Activated T-cell treated with anti-CD3 and anti-CD28 coated beads for 4 hours (primary cell): Measurements from ENCODE around the gene LIPC.
"Not testable (repeated sequence)": the region's sequence is repeated elsewhere in the genome, so short reads cannot be mapped to it uniquely, and the experiment has no call there.

Source experiments
- DNase-seq: peaks from one replicate; pipeline ENCODE4 v3.0.0-alpha.2; 2020

Gene LIPC

DNA sequence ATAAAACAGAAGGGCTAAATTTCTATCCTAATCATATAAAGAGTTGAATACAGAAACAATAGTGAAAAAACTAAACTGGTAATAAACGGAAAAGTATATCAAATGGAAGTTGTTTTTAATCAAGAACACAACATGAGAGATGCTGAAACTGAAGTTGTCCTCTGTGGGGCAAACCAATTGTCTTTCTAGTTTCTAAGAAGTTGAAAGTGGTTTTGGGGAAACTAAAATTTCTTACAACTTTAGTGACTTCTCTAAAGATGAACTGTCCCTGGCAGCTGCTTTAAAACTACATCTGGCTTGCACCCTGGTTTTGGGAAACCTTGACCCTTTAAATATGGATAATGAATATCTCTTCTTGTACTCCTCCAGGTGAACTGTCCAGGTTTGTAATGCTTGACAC is 162.1 kb downstream of the LIPC start:
- DNase-seq = no peak

DNA sequence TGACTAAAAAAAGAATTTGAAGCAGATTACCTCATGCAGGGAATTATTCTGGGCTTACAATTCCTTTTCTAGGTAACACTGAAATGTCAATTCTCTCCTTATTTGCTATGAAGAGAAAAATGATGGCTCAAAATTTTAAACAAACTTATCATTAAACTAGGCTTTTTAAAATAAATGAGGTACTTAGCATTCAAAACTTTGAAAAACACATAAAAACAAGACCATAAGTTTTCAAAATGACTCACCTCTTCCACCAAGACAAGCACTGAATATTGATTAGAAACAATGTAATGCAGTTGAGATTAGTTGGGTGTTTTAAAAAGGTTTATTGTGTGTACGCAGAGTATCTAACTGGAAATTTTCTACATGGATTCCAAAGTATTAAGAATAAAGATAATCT is 163.1 kb downstream of the LIPC start:
- DNase-seq = no peak

DNA sequence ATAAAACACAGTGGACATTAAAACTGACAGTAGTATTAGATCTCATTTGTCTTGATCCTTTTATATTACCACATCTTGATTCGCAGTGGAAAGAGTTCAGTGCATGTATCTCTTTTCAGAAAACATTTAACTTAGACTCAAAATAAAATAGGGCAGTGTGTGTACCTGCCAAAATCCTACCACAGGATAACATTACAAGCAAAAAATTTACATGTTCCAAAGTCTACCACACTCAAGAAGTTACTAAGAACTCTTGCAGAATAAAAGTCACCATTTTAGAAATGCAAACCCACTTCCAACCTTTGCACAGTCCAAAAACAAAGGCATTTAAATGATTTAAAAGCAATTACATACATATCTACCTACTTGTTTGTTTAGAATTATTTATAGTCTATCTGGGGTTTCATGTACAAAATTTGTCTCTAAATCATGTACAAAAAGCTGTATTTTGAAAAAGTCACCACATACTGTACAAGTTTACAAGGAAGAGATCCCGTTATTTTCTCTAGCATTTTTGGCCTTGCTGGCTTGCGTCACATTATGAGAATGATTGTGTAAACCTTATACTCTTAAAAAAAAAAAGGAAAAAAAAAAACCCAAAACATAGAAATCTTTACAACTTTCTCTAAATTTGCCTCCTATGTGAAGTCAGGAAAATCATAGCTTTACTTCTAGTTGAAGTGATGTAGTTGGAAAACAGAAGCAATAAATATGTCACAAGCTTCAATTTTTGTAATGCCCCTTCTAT is 163.9 kb downstream of the LIPC start:
- no peak for DNase-seq

DNA sequence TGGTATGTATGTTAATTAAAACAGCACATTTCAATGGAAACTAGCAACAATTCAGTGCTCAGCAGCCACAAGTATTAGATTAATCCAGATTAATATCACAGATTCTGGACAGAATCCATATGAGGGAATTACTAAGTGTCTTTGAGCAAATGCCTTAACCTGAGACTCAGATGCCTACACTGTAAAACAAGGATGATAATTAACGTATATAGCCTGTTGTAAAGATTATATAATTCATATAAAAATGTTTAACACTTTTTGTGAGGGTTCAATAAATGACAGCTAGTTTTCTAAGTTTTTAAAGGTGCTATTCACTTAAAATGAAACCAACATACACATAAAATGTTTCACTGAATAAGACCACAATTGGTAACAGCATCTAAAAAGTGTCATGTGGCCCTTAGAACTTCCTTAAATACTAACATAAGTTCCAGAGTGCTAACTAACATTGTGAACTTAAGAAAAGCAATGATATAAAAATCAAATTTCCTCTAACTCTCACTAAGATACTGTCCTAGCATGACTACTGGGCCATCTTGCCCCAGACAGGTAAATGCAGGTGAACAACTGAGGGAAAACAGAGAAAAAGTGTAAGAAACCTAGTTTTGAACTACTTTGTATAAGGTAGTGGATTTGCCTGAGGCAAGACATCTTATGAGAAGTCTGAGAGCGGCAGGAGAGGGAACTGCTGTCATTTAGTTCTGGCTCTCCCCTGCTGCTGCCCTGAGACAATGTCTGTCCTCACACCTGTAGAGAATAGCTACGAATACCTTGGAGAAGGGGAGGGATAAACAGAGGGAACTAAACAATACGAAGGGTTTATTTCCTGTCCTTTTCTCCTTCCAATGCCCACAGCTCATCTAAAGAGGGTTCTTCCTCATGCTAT is 166.4 kb downstream of the LIPC start:
- DNase-seq = no peak

DNA sequence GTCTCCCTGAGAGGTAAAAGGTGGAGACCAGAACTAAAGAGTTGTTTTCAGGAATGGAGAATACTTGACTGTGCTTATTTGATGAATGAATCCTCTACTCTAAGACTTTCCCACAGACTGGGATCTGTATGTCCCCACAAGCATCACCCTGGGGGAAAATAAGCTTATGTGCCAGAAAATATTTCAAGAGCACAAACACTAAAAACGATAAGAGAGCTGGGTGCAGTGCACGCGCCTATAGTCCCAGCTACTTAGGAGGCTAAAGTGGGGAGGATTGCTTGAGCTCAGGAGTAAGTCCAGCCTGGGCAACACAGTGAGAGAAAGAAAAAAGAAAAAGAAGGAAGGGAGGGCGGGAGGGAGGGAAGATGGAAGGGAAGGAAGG is 167.0 kb downstream of the LIPC start:
- DNase-seq = no peak

DNA sequence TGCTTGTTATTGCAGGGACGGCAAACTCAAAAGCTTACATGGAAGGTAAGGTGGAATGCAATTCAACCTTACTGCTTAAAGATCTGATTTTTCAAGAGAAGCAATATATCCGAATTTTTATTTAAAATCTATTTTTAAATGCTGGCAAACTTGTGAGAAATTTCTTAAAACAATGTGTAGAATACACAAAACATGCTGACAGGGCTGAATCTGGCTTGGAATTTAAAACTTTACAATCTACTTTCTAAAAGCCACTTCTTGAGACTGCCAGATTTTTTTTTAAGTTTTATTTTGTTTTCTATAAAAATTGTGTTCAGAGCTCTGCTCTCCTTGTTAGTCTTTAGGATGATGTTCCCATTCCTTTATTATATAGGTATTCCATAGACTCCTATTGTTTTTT is 171.0 kb downstream of the LIPC start:
- DNase-seq = no peak

DNA sequence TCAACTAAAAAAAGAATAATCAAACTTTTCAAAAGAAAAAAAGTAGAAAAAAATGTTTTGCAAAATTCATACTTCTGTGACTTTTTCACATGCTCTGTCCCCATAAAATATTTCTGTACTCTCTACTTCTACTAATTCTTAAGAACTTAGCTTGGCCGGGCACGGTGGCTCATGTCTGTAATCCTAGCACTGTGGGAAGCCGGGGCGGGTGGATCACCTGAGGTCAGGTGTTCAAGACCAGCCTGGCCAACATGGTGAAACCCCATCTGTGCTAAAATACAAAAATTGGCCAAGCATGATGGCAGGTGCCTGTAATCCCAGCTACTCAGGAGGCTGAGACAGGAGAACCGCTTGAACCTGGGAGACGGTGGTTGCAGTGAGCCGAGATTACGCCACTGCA is 172.1 kb downstream of the LIPC start:
- not testable (repeated sequence) for DNase-seq

DNA sequence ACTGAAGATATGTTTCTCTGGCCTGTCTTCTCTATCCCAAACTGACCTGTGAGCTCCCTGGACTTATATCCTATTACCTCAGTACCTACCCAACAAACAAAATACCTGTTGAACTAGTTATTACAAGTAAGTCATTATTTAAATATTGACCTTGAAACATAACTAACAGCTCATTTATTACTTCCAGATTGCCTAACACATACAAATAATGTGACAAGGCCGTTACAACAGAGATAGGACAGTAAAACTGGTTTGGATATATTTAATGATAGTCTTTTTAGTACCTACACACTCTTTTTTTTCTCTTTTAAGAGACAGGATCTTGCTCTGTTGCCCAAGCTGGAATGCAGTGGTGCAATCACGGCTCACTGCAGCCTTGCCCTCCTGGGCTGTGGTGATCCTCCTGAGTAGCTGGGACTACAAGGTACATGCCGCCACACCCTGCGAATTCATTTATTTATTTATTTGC is 172.7 kb downstream of the LIPC start:
- no peak for DNase-seq

DNA sequence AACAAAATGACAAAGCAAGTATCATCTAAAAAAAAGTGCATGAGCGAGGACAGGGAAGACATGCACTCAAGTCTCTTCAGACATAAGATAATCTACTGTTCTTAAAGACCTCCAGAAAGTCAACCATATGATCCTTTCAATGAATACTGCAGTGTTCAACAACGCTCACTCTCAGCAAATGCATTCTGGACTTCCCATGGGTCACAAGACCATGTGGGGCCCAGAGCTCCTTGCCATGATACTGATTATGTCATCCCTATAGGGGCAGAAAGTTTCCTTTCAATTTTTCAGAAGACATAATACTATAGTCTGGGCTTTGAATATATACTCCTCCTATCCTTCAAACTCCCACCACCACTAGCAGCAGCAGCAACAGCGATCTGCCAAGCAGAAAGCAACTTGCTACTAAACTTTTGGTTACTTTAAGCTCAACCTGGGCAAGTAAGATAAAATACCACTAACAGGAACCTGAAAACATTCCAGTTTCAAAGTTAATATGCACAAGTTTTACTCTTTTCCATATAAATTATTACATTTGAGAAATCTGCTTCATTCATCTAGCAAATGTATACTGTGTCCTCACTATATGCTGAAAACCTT is 174.2 kb downstream of the LIPC start:
- no peak for DNase-seq

DNA sequence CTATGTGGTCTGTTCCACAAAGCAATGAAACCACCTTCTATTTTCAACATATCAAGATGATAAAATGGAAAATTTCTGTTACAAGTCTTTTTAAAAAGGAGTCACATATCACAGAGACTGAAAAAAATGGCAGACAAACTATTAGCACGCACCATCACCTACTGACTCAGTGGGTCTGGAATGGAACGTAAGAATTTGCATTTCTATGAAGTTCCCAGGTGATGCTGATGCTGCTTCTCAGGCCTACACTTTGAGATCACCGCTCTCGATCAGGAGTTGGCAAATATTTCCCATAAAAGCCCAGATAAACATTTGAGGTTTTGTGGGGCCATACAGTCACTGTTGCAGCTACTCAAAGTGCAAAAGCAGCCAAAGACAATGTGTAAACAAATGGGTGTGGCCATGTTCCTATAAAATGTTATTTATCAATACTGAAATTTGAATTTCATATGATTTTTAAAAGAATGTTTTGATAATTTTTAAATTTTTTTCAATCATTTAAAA is 174.8 kb downstream of the LIPC start:
- DNase-seq = no peak

DNA sequence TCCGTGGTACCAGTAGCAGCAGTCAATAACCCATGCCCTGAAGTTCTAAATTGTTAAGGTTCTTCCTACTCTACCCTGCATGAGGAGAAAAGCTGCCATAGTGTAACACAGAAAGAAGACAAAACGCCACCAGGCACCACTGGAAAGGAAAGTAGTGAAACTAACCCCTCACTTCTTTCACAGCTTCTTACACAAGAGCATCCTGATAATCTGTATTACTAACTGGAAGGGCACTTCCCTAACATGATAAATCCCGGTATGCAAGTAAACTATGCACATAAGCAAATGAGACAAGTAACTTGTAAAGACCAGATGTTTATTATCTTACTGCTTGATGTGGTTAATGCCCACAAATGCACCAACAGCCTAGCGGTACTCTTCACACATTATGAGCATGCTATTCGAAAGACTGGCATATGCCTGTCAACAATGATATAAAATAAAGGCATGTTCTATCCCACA is 176.4 kb downstream of the LIPC start:
- no peak for DNase-seq

DNA sequence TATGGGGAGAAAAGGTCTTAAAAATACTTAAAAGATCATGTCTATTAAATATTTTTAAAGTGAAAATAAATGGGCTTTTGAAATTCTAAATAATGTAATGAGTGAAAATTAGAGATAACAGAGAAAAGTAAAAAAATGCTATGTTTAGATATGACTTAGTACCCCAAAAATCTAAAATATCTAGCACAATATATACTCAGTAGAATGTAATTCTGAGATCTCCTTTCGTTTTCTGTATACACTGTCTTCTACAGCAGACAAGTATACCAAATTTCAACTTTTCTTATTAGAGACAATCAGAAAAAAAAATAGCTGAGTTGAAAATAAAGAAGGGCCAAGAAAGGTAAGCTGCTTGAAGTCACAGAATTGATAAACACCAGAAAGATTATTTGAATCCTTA is 176.9 kb downstream of the LIPC start:
- DNase-seq = no peak

DNA sequence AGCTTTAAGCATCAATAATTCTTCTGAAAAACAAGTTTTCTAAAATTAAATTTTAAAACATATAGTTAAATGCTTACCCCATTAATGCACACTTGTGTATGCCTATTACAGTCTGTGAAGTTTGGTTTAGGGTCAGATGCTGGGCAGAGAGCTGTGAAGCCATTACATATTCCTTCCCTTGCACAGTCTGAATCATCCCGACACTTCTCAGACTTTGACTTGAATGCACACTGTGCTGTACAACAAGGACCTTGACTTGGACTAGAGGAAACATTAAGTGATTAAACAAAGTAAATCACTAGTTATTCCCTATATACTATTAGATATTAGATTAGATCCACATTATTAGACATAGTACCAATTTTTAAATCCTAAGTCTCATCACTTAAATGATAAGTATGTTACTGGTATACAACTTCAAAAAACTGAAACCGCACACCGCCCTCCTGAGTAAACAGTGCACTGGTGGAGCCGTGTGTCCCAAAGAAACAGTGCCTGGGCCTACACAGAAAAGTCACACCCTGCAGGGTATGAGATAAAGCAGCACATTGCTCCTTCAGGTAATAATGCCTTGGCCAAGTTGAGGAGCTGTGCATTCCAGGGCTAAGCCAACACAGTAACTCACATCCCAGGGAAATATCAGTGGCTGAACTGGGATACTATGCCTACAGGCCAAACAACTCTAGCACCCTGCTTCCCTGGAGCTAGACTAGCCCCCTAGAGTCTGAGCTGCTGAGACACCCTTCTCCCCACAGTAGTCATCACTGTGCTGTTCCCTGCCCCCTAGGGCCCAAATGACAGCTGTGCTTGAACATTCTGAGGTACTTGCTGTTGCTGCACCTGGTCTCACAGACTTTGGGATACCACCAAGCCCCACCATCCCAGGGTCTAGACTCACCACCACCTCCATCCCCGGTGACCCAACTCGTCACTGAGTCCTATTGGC is 180.2 kb downstream of the LIPC start:
- no peak for DNase-seq

DNA sequence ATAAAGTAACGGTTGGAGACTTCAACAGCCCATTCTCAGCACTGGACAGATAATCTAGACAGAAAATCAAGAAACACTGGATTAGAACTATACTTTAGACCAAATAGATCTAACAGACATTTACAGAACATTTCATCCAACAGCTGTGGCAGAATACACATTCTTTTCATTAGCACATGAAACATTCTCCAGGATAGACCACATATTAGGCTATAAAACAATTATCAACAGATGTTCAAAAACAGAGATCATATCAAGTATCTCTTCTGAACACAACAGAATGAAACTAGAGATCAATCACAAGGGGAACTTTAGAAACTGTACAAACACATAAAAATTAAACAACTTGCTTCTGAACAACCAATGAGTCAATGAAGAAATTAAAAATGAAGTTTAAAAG is 184.4 kb downstream of the LIPC start:
- DNase-seq = no peak
